Rectal smooth muscle tissue (tissue), 1 donor: ENCODE data around the gene PRLHR.

ENCODE experiments used
- H3K27ac ChIP-seq: one replicate; pipeline ENCODE4 v1.7.0; 2013; ENCODE audit warnings: low read depth, low read length, inconsistent platforms
- H3K27me3 ChIP-seq: one replicate; pipeline ENCODE4 v1.7.0; 2013; ENCODE audit warnings: low read length; ENCODE audit not compliant: control insufficient read depth, insufficient read depth
- H3K36me3 ChIP-seq: one replicate; pipeline ENCODE4 v1.7.0; 2013; ENCODE audit warnings: low read length; ENCODE audit not compliant: control insufficient read depth, insufficient read depth
- H3K4me1 ChIP-seq: one replicate; pipeline ENCODE4 v1.7.0; 2013; ENCODE audit warnings: low read length; ENCODE audit not compliant: control insufficient read depth, insufficient read depth
- H3K4me3 ChIP-seq: one replicate; pipeline ENCODE4 v1.7.0; 2013; ENCODE audit warnings: low read length
- H3K9ac ChIP-seq: one replicate; pipeline ENCODE4 v1.7.0; 2013; ENCODE audit warnings: low read length

PRLHR gene

DNA sequence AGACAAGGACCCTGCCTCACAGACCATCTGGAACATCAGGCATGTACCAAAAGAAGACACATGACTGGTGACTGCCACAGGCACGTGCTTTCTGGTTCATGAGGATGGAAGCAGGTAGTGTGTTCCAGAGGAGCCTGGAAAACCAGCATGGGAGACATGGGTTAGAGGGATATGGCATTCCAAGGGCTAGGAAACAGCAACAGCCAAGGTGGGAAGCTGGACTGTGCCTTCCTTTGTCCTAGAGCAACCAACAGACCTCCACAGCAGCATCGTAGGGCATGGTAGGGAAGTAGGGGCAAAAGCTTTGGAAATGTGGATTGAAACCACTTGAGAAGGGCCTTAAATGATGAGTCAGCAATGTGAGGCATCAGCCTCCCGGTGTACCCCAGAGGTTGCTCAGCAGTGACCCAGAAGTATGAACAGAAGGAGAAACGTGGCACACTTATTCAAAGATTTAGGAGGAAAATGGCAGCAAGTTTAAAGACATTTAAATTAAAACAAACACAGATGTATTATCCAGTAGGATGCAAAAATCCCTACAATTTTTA, 51.0 kb downstream of the PRLHR start:
- Histone ChIP-seq H3K4me1 (no peaks in the 10 kb centered on the region), H3K9ac (no peak overlapping the region), H3K36me3 (no peaks in the 10 kb centered on the region), H3K27me3 (peaks cover 4% of the 10 kb centered on the region), H3K4me3 (no peak overlapping the region), H3K27ac (no peak overlapping the region)

DNA sequence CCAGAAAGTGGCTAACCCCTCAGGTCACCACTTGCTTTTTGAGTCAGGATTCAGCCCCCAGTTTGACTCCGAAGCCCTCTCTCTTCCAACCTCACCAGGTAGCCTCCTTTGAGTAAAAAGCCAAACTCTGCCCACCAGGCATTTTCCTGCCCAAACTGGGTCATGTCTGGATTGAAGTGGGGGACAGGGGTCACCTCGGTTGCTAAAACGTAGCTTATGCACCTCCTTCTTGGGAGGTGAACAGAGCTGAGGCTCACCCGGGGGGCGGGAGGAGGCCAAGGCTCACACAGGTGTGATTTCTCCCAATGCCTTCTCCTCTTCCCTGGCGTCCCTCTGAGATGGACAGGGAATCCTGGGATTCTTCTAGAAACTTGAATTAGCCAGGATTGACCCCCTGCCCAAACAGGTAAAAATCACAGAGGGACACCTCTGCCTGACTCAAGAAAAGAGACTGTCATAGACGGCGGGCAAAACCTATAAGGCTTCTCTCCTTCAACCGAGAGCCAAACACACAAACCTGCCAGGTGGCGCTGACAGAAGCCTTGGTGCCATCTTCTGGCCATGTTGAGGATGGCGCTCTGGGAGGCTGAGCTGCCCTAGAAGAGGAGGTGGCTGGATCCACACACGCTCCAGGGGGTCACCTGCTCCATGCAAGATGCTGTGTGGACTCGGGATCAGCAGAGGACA, 51.6 kb downstream of the PRLHR start:
- no peaks in the 10 kb centered on the region for H3K4me1 ChIP-seq
- no peak overlapping the region for H3K4me3 ChIP-seq
- H3K27ac ChIP-seq = no peak overlapping the region
- no peaks in the 10 kb centered on the region for H3K36me3 ChIP-seq
- peaks cover 4% of the 10 kb centered on the region for H3K27me3 ChIP-seq
- no peak overlapping the region for H3K9ac ChIP-seq

DNA sequence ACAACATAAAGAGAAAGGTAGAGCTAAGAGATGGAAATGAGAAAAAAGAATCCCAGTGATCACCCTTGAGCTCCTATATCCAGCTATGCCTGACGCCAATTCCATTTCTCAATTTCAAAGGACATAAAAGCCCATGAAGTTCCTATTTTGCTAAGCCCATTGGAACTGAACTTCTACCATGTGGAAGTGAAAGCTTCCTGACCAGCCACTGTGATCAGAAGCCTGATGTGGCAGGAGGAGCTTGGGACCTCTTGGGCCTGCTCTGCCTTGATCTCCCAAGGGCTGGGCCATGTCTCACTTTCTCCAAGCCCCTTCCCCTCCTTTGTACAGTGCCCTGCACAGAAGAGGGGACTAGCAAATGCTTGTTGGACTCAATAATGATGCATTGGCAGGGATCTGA, 52.7 kb downstream of the PRLHR start:
- H3K27ac ChIP-seq = no peak overlapping the region

DNA sequence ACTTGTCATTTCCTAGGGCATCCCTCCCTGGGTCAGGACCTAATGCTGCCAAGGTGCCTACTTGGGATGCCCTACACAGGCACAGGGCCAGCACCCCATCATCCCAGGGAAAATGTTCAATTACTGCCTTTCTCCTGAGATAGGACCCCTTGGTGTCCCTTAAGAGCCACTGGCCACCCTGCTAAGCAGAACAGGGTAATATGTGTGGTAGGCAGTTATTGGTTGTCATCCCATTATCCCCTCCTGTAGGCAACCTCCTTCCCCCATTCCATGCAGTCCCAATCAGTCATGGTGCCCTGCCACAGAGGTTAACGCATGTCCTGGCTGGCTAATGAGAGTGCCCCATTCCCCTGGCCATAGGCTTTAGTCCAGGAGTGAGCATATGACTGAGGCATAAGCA, 53.2 kb downstream of the PRLHR start:
- Histone ChIP-seq H3K9ac (no peak overlapping the region), H3K27me3 (peaks cover 4% of the 10 kb centered on the region), H3K27ac (no peak overlapping the region), H3K36me3 (no peaks in the 10 kb centered on the region), H3K4me3 (no peak overlapping the region), H3K4me1 (no peaks in the 10 kb centered on the region)

More for the DNA sequence above, 52.7 kb downstream of the PRLHR start:
- H3K4me3 ChIP-seq = no peak overlapping the region
- H3K36me3 ChIP-seq = no peaks in the 10 kb centered on the region
- H3K27me3 ChIP-seq = peaks cover 4% of the 10 kb centered on the region
- no peak overlapping the region for H3K9ac ChIP-seq
- no peaks in the 10 kb centered on the region for H3K4me1 ChIP-seq

DNA sequence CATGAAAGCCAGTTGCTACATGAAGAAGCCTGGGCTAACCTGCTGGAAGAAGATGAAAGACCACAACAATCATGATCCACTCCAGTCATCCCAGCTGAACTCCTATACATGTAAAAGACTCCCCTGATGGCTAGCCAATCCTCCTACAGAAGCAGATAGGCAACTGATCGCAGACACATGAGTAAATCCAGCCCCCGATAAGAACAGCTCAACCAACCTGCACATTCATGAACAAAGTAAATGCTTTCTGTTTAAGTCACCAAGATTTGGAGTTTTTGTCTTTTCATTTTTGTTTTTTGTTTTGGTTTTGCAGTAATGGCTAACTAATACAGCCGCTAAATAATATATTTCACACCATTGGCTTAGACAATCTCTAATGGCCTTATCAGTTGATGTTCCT, 53.7 kb downstream of the PRLHR start:
- Histone ChIP-seq H3K27me3 (peaks cover 4% of the 10 kb centered on the region), H3K4me3 (no peak overlapping the region), H3K4me1 (no peaks in the 10 kb centered on the region), H3K9ac (no peak overlapping the region), H3K36me3 (no peaks in the 10 kb centered on the region), H3K27ac (no peak overlapping the region)
